ENCODE measurements around the gene DDX39B.

The DDX39B gene

GRCh38 chr6:31547727-31548543, 6.1 kb upstream of the DDX39B start:
- no peak for DNase-seq (ENCODE audit: low spot score)

GRCh38 chr6:31546958-31547726, 5.3 kb upstream of the DDX39B start, which contains the start of gene NFKBIL1:
NFKBIL1 (plus strand) TSS chr6:31547608; CDS start chr6:31547695, 87 bp downstream.
- DNase-seq (ENCODE audit: low spot score), result peak; percentile 97

- peak; percentile 94 for DNase-seq (ENCODE audit: low spot score)
Observed at GRCh38 chr6:31546339-31546957, 4.6 kb upstream of the DDX39B start, which contains the start of gene ATP6V1G2. ATP6V1G2 (minus strand) TSS chr6:31546608; CDS start chr6:31546559, 49 bp downstream.

- DNase-seq (ENCODE audit: low spot score), result no peak
Observed at GRCh38 chr6:31545291-31545690, 3.5 kb upstream of the DDX39B start.

DNA sequence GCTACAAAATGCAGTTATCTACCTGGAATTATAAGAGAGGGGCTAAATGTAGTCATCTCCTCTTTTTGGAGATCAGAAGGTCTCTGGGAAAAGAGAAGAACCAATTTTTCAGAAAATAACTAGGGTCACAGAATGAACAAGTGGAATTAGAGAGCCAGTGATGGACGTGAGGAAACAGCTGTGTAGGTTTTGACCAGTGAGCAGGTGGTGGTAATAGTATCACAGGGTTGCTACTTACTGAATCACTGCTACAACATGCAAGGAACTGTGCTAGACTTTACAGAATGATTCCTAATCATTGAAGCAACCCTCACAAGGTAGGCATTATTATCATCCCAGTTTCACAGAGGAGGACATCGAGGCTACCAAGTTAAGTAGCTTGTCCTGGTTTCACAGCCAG, 2.9 kb upstream of the DDX39B start:
- DNase-seq (ENCODE audit: low spot score), result no peak

- DNase-seq (ENCODE audit: low spot score), result no peak
Observed at GRCh38 chr6:31543639-31544038, 1.8 kb upstream of the DDX39B start.

GRCh38 chr6:31541059-31541657, 645 bp downstream of the DDX39B start:
- DNase-seq (ENCODE audit: low spot score), result peak; percentile 71

DNA sequence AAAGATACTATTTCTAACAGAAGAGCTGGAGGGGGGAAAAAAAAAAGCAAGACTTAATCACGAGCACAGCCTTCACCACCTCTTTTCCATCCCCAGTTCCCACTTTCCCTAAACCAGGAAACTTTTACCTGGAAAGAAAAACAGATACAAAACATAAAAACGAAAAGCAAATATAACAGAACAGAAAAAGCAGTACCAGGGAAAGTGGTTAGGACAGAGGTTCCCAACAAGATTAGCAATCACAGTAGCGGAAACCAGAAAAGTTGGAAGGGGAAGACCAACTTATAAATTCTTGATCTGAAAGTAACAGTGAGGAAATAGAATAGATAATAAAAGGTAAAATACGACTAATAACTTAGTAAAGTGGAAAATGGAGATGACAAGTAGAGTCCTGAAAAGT, 1.2 kb downstream of the DDX39B start:
- DNase-seq (ENCODE audit: low spot score), result no peak

DNA sequence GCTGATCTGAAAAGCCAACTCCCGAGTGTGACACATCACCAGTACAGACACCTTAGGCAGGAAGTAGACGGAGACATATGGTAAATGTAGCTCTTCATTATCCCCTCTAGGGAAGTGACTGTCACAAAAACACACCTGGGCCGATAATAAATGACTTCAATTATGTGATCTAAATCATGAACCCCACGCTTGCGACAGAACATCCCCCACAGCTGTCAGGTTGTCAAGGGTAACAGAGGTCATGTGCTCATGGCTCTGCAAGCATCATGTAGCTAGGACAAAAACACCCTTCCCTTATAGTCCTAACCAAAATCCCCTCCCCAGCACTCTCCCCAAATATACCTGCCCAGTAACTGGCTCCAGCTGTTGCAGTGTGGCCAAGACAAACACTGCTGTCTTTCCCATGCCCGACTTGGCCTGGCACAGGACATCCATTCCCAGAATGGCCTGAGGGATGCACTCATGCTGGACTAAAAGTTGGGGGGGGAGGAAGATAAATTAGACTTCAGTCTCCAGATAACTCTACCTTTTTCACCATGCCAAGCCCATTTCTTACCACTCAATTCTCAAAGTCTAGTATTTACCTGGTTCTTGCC, 2.9 kb downstream of the DDX39B start:
- no peak for DNase-seq (ENCODE audit: low spot score)

DNA sequence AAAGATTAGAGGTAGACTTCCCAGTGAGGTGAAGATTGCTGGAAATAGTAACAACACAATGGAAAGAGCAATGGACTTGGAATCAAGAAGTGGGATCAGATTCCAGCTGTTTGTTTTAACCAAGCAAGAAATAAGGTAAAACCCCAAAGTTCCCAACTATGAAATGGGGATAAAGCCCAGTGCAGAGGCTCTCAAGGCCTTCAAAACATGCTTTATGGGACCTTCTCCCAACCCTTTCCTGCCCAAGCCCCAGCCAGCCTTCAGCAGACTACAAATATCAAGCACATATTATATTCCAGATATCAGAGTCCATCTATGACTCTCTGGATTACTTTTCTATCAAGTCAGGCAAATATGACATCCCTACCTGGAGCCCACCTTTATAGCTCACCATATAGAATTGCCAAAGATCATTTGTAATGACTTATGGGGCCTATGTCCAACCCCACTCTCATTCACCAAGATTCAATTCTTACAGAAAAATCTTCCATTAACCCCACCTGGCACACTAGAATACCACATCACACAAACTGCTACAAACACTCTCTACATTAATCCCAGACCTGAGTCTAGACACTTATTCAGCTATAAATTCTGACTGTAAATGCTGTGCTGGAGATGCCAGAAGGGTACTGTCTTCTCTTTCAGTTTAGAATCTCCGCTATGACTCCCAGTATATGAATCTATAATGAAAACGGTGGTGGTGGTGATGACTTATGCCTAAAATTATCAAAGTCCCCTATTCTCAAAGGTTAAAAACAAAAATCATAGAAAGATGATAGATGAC, 6.1 kb downstream of the DDX39B start:
- DNase-seq (ENCODE audit: low spot score), result no peak

- no peak for DNase-seq (ENCODE audit: low spot score)
Observed at GRCh38 chr6:31534521-31535040, 7.2 kb downstream of the DDX39B start.

- DNase-seq (ENCODE audit: low spot score), result no peak
Observed at GRCh38 chr6:31534011-31534410, 7.8 kb downstream of the DDX39B start.

DNA sequence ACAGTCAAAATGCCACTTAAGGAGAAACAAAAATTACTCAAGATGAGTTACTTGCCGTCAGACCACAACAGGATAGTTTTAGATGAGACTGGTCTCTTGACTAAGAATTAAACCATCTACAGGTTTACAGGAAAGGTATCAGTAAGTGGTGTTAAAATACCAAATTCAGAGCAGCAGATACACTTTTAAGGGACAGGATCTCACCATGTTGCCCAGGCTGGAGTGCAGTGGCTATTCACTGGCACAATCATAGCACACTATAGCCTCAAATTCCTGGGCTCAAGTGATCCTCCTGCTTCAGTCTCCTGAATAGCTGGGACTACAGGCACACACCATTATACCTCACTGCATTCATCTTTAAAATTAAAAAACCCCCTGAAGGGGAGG, 8.4 kb downstream of the DDX39B start:
- no peak for DNase-seq (ENCODE audit: low spot score)

- DNase-seq (ENCODE audit: low spot score), result no peak
Observed at GRCh38 chr6:31532644-31533454, 9.0 kb downstream of the DDX39B start.

DNA sequence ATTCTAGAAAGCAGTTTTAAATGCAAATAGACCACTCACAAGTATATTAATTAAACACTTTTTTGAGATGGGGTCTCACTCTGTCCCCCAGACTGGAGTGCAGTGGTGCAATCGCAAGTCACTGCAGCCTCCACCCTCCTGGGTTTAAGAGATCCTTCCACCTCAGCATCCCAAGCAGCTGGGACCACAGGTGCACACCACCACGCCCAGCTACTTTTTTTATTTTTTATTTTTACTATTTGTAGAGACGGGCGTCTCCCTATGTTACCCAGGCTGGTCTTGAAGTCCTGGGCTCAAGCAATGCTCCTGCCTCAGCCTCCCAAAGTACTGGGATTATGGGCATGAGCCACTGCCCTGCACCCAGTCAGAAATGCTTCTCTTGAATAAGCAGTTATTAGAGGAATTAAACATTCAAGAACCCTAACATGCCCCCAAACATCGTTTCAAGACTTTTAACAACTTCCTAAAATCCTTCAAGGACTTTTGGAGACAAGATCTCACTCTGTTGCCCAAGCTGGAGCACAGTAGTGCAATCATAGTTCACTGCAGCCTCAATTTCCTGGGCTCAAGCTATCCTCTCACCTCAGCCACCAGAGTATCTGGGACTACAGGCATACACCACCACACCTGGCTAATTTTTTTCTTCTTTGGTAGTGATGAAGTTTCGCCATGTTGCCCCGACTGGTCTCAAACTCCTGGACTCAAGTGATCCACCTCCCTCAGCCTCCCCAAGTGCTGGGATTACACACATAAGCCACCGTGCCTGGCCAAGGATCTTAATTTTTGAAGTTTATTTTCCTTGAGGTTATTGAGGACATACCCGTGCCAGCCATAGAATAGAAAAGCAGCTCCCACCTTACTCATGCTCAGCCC, 9.8 kb downstream of the DDX39B start:
- DNase-seq (ENCODE audit: low spot score), result no peak

DNA sequence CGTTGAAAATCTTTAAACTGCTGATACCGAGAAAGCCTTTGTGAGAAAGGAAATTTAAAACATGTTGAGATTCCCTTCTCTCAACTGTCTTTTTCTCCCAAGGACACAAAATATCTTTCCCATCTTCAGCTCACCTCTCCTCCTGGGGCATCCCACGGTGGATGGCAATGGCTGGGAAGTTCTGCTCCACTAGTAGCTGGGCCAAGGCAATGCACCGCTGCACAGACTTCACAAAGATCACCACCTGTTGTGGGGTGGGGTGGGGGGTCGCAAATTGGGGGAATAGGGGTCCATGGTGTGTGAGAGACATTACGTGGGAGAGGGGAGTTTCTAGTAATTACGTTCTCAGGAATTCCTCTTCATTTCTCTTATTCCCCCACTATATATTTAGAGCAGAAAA, 10.6 kb downstream of the DDX39B start:
- DNase-seq (ENCODE audit: low spot score), result no peak

DNA sequence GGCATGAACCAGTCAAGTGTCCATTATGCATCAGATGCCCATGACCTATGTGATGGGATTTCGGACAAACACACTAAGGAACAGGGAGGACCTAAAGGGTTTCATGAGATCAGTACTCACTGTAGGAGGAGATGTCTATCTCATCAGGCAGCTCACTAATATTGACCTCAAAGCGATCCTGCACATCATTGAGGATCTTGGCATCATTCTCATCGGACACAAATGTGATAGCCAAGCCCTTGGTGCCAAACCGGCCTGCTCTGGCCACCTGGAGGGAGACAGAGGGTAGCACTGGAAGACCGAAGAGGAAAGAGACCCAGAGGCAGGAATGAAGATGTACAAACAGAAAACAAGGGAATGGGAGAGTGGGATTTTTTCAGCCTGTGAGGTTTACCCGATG, 11.1 kb downstream of the DDX39B start:
- DNase-seq (ENCODE audit: low spot score), result no peak

GRCh38 chr6:31529329-31530150, 12.3 kb downstream of the DDX39B start:
- DNase-seq (ENCODE audit: low spot score), result no peak
